AG04450 (cell line): ENCODE measurements around the gene PAXX. TPM values are rescaled to one million over a fixed set of nuclear protein-coding genes. Genes with fewer than 3 reads are reported as not detected.

Experiments used
- CTCF ChIA-PET: fragments of 300-600, 350-600 bp; formaldehyde crosslinking; extraction: SDS; loops from one replicate; lab custom pipeline; 2022; ENCODE audit warnings: antibody characterized with exemption, inconsistent platforms; lab: Charles Lee
- POLR2A ChIA-PET: fragments of 350-600 bp; formaldehyde crosslinking; extraction: SDS; loops from one replicate; lab custom pipeline; 2021; ENCODE audit warnings: antibody characterized with exemption, inconsistent platforms; lab: Yijun Ruan, JAX
- DNase-seq: peaks from one replicate; pipeline ENCODE4 v3.0.0-alpha.2; 2011; ENCODE audit warnings: low read depth, low spot score
- H3K27ac ChIP-seq: one replicate; pipeline ENCODE4 v1.5.1; 2012; ENCODE audit warnings: low read depth, low read length, control low read depth
- H3K27me3 ChIP-seq: one replicate; pipeline ENCODE4 v1.6.0; 2012; ENCODE audit warnings: low read length; ENCODE audit not compliant: control insufficient read depth, insufficient read depth
- H3K4me3 ChIP-seq: 2 replicates; pipeline ENCODE4 v1.5.1; 2011; ENCODE audit warnings: mild to moderate bottlenecking, low read depth, low read length, control low read depth
- H3K9me3 ChIP-seq: 2 replicates; pipeline ENCODE4 v1.5.1; 2012; ENCODE audit warnings: low read length; ENCODE audit not compliant: control insufficient read depth, insufficient read depth
- polyA plus RNA-seq: library from polyadenylated mRNA; depleted of rRNA; stranded (reverse); fragments of >200 nt; gene quantifications from 2 replicates; pipeline ENCODE4 v1.2.3, GENCODE V29; 2011
- TF ChIP-seq, protein P1 (sequence below): IDR thresholded peaks from 2 replicates; pipeline ENCODE4 v1.5.1; 2011; ENCODE audit warnings: low read depth, low read length, control low read depth, inconsistent platforms

The PAXX gene
- polyA plus RNA-seq, 1 experiment: 6.0 TPM

DNA sequence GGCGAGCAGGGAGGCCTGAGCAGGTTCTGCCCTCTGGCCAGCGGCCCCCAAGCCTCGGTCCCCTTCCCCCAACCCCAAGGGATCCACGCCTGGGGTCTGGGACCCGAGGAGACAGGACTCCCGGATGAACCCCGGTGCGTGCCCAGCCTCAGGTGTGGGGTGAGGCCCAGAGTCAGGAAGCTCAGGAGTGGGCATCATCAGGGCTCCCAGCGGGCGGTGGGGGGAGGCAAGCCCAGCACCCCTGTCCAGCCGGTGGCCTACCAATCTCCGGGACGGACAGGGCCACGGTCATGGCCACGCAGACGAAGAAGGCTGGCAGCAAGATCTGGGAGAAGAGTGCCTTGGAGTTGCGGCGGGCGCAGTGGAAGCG, 21.3 kb downstream of the PAXX start:
- H3K27ac ChIP-seq: no peak overlapping the region
- no peak overlapping the region for H3K4me3 ChIP-seq
- H3K9me3 ChIP-seq: peaks cover 58% of the 10 kb centered on the region
- ChIA-PET CTCF (no interaction called here), POLR2A (no interaction called here)
- TF ChIP-seq, protein P1, sequence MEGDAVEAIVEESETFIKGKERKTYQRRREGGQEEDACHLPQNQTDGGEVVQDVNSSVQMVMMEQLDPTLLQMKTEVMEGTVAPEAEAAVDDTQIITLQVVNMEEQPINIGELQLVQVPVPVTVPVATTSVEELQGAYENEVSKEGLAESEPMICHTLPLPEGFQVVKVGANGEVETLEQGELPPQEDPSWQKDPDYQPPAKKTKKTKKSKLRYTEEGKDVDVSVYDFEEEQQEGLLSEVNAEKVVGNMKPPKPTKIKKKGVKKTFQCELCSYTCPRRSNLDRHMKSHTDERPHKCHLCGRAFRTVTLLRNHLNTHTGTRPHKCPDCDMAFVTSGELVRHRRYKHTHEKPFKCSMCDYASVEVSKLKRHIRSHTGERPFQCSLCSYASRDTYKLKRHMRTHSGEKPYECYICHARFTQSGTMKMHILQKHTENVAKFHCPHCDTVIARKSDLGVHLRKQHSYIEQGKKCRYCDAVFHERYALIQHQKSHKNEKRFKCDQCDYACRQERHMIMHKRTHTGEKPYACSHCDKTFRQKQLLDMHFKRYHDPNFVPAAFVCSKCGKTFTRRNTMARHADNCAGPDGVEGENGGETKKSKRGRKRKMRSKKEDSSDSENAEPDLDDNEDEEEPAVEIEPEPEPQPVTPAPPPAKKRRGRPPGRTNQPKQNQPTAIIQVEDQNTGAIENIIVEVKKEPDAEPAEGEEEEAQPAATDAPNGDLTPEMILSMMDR: no peak
- no peak for DNase-seq
- H3K27me3 ChIP-seq: no peaks in the 10 kb centered on the region

DNA sequence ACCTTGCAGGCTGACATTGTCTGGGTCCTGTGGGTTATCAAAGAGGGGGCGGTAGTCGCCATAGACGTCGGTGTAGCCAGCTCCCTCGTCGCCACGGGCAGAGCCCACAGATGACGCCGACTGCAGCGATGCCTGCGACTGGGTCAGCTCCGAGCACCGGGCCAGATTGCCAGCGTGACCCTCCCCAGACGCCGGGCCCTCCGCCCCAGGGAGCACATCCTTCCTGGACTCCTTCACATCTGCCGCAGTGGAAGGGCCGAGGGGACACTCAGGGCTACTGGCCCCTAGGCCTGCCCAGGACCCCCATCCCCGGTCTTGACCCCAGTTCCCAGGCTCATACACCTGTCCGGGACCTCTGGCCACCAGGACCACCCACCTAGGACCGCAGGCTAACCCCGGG, 21.9 kb downstream of the PAXX start:
- ChIA-PET CTCF (no interaction called here), POLR2A (no interaction called here)
- H3K27me3 ChIP-seq: no peaks in the 10 kb centered on the region
- TF ChIP-seq, protein P1: no peak
- peaks cover 58% of the 10 kb centered on the region for H3K9me3 ChIP-seq
- H3K27ac ChIP-seq: no peak overlapping the region
- no peak for DNase-seq
- no peak overlapping the region for H3K4me3 ChIP-seq

DNA sequence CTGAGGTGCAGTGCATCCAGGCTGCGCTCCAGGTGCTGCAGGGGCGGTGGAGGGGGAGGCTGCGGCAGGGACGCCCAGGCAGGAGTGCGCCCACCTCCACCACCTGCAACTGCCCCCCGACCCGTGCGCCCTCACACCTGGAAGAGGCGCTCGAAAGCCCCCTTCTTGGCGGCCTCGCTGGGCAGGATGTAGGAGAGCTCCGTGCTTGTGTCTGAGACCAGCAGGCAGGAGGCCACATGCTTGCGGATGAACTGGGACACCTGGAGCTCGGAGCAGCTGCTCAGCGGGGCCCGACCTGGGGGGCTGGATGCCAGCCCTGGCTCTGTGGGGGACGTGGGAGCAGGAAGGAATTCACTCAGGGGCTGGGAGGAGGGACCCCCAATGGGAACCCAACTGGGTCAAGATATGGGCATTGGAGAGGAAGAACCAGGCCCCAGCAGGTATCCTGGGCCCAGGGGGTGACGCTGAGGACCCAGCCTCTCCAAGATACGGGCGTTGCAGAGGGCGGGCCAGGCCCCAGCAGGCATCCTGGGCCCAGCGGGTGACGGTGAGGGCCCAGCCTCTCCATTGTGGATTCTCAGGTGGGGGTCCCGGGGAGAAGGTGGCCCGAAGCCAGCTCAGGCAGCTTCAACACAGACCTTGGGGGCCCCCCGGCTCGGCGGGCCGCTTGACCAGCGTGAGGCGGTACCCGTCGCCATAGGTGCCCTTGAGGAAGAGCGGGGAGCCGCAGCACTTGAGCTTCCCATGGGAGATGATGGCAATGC, 22.7 kb downstream of the PAXX start:
- DNase-seq: no peak
- POLR2A ChIA-PET: no interaction called here
- Histone ChIP-seq H3K9me3 (peaks cover 58% of the 10 kb centered on the region), H3K4me3 (no peak overlapping the region), H3K27me3 (no peaks in the 10 kb centered on the region), H3K27ac (no peak overlapping the region)
- CTCF ChIA-PET: interaction anchor here (0.6 to 1.8 kb wide), 2 partner anchors 12 to 14 kb away, joined by 3 to 6 read pairs; no protein-coding TSS in a partner anchor
- TF ChIP-seq, protein P1: no peak

DNA sequence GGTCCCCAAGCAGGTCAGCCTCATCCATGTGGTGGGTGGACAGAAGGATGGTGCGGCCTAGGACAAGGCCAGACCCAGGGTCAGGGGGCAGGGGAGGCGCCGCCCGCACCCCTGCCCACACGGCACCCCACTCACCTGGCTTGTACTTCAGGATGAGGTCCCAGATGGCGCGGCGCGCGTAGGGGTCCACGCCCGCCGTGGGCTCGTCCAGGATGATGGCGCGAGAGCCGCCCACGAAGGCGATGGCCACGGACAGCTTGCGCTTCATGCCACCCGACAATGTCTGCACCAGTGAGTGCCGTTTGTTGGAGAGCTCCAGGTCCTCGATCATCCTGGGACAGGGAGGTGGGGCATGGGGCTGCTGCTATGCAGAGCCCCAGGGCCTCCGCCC, 23.3 kb downstream of the PAXX start:
- no peak for DNase-seq
- TF ChIP-seq, protein P1: no peak
- ChIA-PET POLR2A (no interaction called here), CTCF (interaction anchor here (0.6 to 1.8 kb wide), 2 partner anchors 11 to 14 kb away, joined by 3 to 6 read pairs; no protein-coding TSS in a partner anchor)
- Histone ChIP-seq H3K27me3 (no peaks in the 10 kb centered on the region), H3K27ac (no peak overlapping the region), H3K4me3 (no peak overlapping the region), H3K9me3 (peaks cover 58% of the 10 kb centered on the region)

DNA sequence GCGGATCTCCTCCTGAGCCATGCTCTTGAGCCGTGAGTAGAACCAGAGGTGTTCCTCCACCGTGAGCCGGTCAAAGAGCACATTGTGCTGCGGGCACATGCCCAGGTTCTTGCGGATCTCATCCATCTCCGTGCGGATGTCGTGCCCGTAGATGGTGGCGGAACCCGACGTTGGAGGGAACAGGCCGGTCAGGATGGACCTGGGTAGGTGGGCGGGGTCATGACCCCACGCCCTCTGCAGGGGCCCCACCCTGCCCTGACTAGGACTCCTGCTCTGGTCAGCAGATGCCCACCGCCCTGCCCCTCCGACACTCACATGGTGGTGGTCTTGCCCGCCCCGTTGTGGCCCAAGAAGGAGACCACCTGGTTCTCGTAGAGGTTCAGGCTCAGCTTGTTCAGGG, 23.8 kb downstream of the PAXX start:
- no peak for DNase-seq
- TF ChIP-seq, protein P1: no peak
- peaks cover 57% of the 10 kb centered on the region for H3K9me3 ChIP-seq
- H3K27me3 ChIP-seq: no peaks in the 10 kb centered on the region
- no peak overlapping the region for H3K27ac ChIP-seq
- H3K4me3 ChIP-seq: no peak overlapping the region
- CTCF ChIA-PET: interaction anchor here (0.6 to 1.8 kb wide), 2 partner anchors 11 to 13 kb away, joined by 3 to 6 read pairs; no protein-coding TSS in a partner anchor
- POLR2A ChIA-PET: interaction anchor here (0.7 kb wide), 1 partner anchor 37 kb away, joined by 3 read pairs; no protein-coding TSS in a partner anchor
